Posterior cingulate gyrus (tissue), 11 donors: ENCODE data around the gene DOCK10.

Experiments used
- DNase-seq, 10 donors: peaks; one replicate each; pipeline versions ENCODE4 v3.0.0 to v3.0.0-alpha.2; 2020 to 2021; ENCODE audit warnings: mixed read lengths in 3 of 10
- intact Hi-C: fragments of 100-400 bp; cut with DNase I; formaldehyde crosslinking; loops from one replicate; pipeline ENCODE4 v1.15.1; 2023

The DOCK10 gene

GRCh38 chr2:224751996-224752698, 290.1 kb downstream of the DOCK10 start:
- intact Hi-C loops: no loop called here

GRCh38 chr2:224749136-224749535, 293.1 kb downstream of the DOCK10 start:
- intact Hi-C loops: no loop called here
- DNase-seq: no peak

More at GRCh38 chr2:224751996-224752698, 290.1 kb downstream of the DOCK10 start:
- no peak for DNase-seq

GRCh38 chr2:224747765-224748164, 294.5 kb downstream of the DOCK10 start:
- intact Hi-C loops: no loop called here

GRCh38 chr2:224736227-224736626, 306.0 kb downstream of the DOCK10 start:
- intact Hi-C loops: no loop called here
- no peak for DNase-seq

More at GRCh38 chr2:224747765-224748164, 294.5 kb downstream of the DOCK10 start:
- no peak for DNase-seq

- no peak for DNase-seq
- intact Hi-C loops: no loop called here
Measured at GRCh38 chr2:224734949-224735348, 307.3 kb downstream of the DOCK10 start.

GRCh38 chr2:224731665-224732064, 310.6 kb downstream of the DOCK10 start:
- intact Hi-C loops: no loop called here
- no peak for DNase-seq

GRCh38 chr2:224729435-224729834, 312.8 kb downstream of the DOCK10 start:
- no peak for DNase-seq
- intact Hi-C loops: no loop called here

- intact Hi-C loops: no loop called here
- DNase-seq: no peak
Measured at GRCh38 chr2:224724331-224724730, 317.9 kb downstream of the DOCK10 start.

GRCh38 chr2:224723586-224724217, 318.6 kb downstream of the DOCK10 start:
- intact Hi-C loops: no loop called here
- no peak for DNase-seq

- intact Hi-C loops: no loop called here
- DNase-seq: no peak
Measured at GRCh38 chr2:224722770-224723169, 319.5 kb downstream of the DOCK10 start.

- no peak for DNase-seq
- intact Hi-C loops: no loop called here
Measured at GRCh38 chr2:224722250-224722649, 320.0 kb downstream of the DOCK10 start.

GRCh38 chr2:224716921-224717320, 325.3 kb downstream of the DOCK10 start:
- intact Hi-C loops: no loop called here

GRCh38 chr2:224716201-224716600, 326.1 kb downstream of the DOCK10 start, which contains the start of gene CCDC195:
CCDC195 (minus strand) TSS chr2:224716365; CDS start chr2:224716365, 0 bp downstream.
- no peak for DNase-seq
- intact Hi-C loops: no loop called here

More at GRCh38 chr2:224716921-224717320, 325.3 kb downstream of the DOCK10 start:
- DNase-seq: no peak
